Stimulated activated CD8-positive, alpha-beta memory T cell treated with anti-CD3 and anti-CD28 coated beads, Interleukin-7, amount 100 ng/mL, for 48 hours (primary cell): ENCODE measurements around the gene PHRF1.

Experiments used
- DNase-seq, 2 donors: peaks; one replicate each; pipeline ENCODE4 v3.0.0-alpha.2; 2020; ENCODE audit warnings: low read depth in 1 of 2; ENCODE audit errors: extremely low read depth in 1 of 2

PHRF1 gene

GRCh38 chr11:557328-558132, 18.7 kb upstream of the PHRF1 start:
- DNase-seq = no peak

- no peak for DNase-seq
Observed at GRCh38 chr11:558503-558902, 17.8 kb upstream of the PHRF1 start.

- DNase-seq = no peak
Observed at GRCh38 chr11:559020-559620, 17.1 kb upstream of the PHRF1 start.

GRCh38 chr11:559712-560304, 16.5 kb upstream of the PHRF1 start:
- DNase-seq = no peak

GRCh38 chr11:560305-561147, 15.7 kb upstream of the PHRF1 start, which contains the start of the genes LMNTD2 and RASSF7:
TSS of gene LMNTD2 (minus strand) at chr11:560738. CDS start at chr11:560716, 22 bp downstream.
TSS of gene RASSF7 (plus strand) at chr11:560970. CDS start at chr11:561769, 799 bp downstream.
- DNase-seq = peak; percentile 90 to 91

- DNase-seq = no peak
Observed at GRCh38 chr11:561148-562003, 14.9 kb upstream of the PHRF1 start.

GRCh38 chr11:562046-562645, 14.1 kb upstream of the PHRF1 start:
- no peak for DNase-seq

GRCh38 chr11:563066-563811, 13.0 kb upstream of the PHRF1 start:
- DNase-seq = no peak

GRCh38 chr11:563812-564578, 12.3 kb upstream of the PHRF1 start:
- no peak for DNase-seq

- DNase-seq = no peak
Observed at GRCh38 chr11:565921-566509, 10.3 kb upstream of the PHRF1 start.

GRCh38 chr11:567011-567628, 9.2 kb upstream of the PHRF1 start:
- DNase-seq = no peak

- no peak for DNase-seq
Observed at GRCh38 chr11:567629-568292, 8.5 kb upstream of the PHRF1 start.

- DNase-seq = peak; percentile 89 to 94
Observed at GRCh38 chr11:568306-569157, 7.7 kb upstream of the PHRF1 start.

GRCh38 chr11:569158-569885, 6.9 kb upstream of the PHRF1 start:
- no peak for DNase-seq

- DNase-seq = no peak
Observed at GRCh38 chr11:571802-572185, 4.5 kb upstream of the PHRF1 start.
